ENCODE results near the gene PIGP.
"Not testable (repeated sequence)": the region's sequence is repeated elsewhere in the genome, so short reads cannot be mapped to it uniquely, and the experiment has no call there.

PIGP gene

GRCh38 chr21:37075214-37075770, 2.4 kb upstream of the PIGP start:
- no peak for DNase-seq

DNA sequence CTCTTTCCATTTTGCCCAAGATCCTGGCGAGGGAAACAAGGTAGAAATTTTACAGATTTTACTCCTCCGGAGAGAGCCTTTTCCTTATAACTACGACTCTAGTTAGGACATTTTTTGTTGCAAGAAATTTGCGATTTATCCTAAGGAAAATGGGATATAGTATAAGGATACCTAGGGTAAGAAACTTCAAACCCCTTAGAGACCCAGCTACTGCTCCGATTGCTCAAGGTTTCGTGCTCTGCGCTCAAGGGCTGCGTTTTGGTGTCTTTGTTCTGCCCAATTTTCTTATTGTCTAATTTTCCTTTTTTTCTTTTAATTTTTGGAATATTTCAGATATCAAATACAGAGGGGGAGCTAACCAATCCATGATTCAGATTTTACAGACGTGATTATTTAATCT, 1.7 kb upstream of the PIGP start:
- no peak for DNase-seq

- no peak for DNase-seq
Measured at GRCh38 chr21:37074197-37074510, 1.3 kb upstream of the PIGP start.

DNA sequence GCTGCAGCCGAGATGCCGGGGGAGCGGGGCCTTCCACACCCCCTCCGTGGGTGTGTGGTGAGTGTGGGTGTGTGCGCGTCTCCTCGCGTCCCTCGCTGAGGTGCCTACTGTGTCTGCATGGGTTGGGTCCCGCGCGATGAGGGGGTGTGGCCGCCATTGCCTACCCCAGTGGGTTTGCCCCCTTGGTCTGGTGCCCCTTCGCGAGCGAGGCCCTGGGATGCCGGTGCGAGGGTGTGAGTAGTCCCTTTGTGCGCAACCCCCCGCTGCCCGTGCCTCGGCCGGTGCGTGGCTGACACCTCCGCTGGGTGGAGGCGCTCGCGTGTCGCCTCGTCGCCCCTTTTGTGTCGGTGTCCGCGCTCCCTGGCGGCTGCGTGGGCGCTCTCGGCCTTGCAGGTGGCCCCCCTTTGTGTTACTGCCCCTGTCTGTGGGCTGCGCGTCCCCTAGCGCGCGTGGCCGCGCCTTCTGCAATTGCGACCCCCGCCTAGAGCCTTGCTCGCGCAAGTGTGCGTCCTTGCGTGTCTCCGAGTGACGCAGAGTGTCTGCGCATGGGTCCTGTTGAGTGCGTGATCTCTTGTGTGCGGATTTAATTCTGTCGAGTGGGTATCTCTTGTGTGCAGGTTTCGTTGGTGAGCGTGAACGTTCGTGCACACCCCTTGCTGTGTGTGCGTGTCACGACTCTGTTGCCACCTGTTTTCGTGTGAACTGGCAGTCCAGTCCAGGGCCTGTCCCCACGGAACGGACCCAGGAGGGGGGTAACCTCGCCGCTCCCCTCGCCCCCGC, 736 bp upstream of the PIGP start:
- DNase-seq, result no peak

- no peak for DNase-seq
Measured at GRCh38 chr21:37072274-37072987, 440 bp downstream of the PIGP start.

DNA sequence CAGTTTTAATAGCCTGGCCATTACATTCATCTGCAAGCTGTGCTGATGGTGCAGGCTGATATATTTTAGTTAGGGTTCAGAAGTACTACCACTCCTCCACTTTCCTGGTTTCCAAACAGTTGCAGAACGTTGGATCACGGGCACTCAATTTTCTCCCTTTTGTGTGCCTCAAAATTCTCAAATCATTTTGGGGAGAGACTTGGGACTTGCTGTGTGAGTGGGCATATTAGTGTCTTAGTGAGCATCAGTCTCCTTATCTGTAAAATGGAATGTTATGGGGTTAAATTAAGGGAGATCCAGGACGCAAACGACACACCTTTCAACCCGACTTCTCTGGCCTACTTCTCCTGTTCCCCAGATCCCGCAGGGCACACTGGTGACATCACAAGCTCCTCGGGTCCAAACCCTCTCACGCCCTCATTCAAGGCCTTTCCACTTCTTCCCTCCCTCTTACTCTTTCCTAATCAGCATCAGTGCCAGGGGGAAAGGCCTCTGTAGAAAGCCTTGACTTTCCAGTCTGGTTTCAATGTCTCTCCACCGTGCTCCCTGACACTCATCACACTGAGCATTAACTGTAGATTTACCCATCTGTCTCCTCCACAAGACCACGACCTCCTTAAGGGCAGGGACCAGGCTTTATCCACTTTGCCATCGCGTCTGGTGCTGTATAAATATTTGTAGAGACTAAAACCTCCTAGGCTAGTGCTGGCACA, 1.2 kb downstream of the PIGP start:
- DNase-seq, result no peak

- DNase-seq, result no peak
Measured at GRCh38 chr21:37065561-37066177, 7.2 kb downstream of the PIGP start.

DNA sequence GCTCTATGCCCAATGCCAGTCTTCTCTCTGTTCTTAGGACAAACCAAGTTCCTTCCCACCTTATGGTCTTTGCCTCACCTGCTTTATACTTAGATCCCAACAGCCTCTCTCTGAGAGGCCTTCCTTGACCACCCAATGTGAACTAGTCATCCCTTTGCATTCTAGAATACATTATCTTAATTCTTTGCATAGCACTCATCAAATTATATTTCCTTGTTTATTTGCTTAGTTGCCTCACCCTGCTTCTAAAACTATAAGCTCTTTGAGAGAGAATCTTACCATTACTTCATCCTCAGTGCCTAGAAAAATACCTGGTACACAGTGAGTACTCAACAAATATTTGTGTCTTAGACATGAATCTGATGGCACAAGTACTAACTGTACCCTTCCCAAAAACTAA, 8.0 kb downstream of the PIGP start:
- DNase-seq, result no peak

- no peak for DNase-seq
Measured at GRCh38 chr21:37063433-37063832, 9.4 kb downstream of the PIGP start.

DNA sequence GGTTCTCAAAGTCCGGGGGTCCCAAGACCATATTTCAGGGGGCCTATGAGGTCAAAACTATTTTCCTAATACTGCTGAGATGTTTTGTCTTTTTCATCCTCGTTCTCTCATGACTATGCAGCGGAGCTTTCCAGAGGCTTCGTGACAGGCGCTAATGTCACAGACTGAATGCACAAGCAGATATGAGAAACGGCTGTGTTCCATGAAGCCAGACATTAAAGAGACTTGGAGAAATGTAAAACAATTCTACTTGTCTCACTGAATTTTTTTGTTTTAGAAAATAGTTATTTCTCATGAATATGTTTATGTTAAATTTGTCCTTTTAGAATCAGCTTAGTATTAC, 10.3 kb downstream of the PIGP start:
- DNase-seq, result no peak

GRCh38 chr21:37061926-37062592, 10.8 kb downstream of the PIGP start:
- peak; percentile 49 for DNase-seq

DNA sequence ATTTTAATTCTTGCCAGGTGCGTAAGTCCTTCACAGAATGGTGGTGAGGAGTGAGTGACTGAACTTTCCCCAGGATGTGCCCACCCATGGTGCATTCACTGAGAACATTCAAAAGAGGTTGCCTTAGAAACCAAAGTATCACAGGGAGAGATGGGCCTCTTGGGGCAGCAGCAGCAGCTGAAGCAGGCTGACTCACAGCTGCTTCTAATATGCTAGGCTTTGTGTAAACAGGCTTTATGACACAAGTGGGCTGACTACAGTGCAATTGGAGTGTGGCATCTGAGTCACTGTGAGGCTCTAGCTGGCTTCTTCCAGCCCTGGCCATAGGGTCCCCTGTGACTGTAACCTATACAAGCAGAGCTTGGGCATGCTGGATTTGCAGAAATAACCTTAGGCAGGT, 12.6 kb downstream of the PIGP start:
- peak; percentile 97 for DNase-seq

DNA sequence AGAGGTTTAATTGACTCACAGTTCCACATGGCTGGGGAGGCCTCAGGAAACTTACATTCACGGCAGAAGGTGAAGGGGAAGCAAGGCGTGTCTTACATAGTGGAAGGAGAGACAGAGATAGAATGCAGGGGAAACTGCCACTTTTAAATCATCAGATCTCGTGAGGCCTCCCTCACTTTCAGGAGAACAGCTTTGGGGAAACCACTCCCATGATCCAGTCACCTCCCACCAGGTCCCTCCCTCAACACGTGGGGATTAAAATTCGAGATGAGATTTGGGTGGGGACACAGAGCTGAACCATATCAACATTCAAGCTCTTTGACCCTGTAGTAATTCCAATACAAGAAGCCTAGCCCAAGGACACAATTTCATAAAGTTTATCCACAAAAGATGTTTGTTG, 13.7 kb downstream of the PIGP start:
- no peak for DNase-seq

DNA sequence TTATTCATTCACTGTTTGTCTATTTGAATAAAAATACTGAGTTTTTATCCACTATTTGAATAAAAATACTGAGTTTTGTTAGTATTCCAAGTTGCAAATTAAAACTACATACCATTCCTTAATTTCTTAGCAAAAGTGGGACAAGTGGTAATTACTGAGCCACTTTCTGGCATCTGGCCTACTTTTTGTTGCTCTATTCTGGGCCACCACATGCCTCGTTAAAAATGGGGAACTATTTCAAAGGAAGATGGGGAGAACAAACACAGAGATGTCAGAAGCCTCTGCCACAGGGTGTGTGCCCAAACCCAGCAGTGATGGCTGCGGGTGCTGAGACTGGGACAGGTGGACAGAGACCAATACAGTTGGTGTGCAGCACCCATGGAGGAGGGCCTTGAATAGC, 14.6 kb downstream of the PIGP start:
- no peak for DNase-seq

DNA sequence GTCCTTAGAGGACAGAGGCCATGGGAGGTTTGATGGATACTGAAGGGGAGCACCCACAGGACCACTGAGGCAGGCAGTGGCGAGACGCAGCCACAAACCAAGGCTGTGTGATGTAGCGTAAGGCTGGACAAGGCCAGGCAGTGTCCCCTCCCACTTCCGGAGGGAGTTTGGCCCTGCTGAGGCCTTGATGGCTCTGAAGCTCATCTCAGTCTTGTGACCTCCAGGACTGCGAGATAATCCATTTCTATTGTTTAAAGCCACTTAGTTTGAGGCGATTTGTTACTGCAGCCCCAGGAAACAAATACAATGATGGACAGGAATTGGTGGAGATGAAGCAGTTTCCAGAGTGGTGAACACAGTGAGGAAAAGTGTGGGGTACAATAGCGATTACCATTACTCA, 15.3 kb downstream of the PIGP start:
- no peak for DNase-seq

- no peak for DNase-seq
Measured at GRCh38 chr21:37055271-37055855, 17.5 kb downstream of the PIGP start.

DNA sequence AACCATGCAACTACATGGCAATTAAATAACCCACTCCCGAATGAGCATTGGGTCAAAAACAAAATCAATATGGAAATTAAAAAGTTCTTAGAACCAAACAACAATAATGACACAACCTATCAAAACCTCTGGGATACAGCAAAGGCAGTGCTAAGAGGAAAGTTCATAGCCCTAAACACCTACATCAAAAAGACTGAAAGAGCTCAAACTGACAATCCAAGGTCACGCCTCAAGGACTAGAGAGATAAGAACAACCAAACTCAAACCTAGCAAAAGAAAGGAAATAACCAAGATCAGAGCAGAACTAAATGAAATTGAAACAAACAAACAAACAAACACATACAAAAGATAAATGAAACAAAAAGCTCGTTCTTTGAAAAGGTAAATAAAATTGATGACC, 23.1 kb downstream of the PIGP start:
- not testable (repeated sequence) for DNase-seq

GRCh38 chr21:37047079-37047478, 25.8 kb downstream of the PIGP start:
- DNase-seq, result peak; percentile 52

DNA sequence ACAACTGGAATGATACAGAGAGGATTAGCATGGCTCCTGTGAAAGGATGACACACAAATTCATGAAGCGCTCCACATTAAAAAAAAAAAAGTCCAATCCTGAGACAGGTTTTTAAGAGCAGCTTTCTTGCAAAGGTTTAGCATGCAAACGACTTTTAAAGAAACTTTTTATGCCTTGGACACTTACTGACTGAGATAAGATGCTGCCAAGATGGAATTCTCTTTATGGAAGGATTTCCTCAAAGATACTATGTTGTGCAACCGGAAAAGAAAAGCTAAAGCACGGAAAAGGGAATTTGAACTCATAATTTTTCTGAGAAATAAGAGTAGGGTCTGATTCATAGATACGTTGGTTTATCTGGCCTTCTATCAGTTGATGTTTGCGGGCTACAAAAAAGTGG, 27.3 kb downstream of the PIGP start:
- DNase-seq, result no peak

DNA sequence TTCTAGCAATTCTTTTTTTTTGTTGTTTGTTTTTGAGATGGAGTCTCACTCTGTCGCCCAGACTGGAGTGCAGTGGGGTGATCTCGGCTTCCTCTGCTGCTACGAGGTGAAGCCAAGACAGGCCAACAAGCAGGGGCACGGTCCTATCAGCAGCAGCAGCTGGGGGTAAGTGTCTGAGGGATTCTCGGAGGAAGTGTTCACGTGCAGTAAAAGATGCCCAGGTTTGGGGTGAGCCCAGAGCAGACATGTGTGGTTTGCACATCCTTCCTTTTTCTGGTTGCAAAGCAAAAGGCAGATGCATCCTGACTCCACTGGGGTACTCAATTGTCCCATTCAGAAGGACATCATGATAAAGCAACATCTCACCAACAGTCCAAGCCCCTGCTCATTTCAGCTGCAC, 27.7 kb downstream of the PIGP start:
- DNase-seq, result no peak

GRCh38 chr21:37044643-37045042, 28.2 kb downstream of the PIGP start:
- no peak for DNase-seq

DNA sequence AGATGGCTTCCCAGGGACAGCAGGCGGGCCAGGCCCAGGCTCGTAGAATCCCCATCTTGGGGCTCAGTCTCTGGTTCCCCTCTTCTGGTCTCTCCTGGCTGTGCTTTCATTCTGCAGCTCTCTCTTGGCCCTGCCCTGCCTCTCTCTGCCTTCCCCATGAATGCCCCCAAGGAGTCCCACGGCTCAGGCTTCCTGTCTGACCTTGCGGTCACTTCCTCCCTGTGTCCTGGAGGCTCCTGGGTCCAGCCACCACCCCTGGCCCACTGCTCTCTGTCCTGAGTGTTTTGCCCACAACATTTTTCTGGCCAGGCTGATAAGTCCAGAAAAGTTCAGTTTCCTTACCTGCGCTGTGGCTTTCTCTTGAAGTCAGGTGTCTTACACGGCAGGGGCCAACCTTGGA, 29.1 kb downstream of the PIGP start:
- no peak for DNase-seq
